PC-9 (cell line): ENCODE data around the gene MACC1.

Source experiments
- CTCF ChIP-seq: fragments of 200-600 bp; sonication (generic); conservative IDR thresholded peaks from 2 replicates; pipeline ENCODE4 v1.6.1; 2017; ENCODE audit warnings: mixed run types, antibody characterized with exemption, mild to moderate bottlenecking, moderate library complexity
- EZH2 ChIP-seq: fragments of 200-600 bp; sonication (generic); IDR thresholded peaks from 2 replicates; pipeline ENCODE4 v1.8.0; 2017; ENCODE audit warnings: antibody characterized with exemption, low read depth

DNA sequence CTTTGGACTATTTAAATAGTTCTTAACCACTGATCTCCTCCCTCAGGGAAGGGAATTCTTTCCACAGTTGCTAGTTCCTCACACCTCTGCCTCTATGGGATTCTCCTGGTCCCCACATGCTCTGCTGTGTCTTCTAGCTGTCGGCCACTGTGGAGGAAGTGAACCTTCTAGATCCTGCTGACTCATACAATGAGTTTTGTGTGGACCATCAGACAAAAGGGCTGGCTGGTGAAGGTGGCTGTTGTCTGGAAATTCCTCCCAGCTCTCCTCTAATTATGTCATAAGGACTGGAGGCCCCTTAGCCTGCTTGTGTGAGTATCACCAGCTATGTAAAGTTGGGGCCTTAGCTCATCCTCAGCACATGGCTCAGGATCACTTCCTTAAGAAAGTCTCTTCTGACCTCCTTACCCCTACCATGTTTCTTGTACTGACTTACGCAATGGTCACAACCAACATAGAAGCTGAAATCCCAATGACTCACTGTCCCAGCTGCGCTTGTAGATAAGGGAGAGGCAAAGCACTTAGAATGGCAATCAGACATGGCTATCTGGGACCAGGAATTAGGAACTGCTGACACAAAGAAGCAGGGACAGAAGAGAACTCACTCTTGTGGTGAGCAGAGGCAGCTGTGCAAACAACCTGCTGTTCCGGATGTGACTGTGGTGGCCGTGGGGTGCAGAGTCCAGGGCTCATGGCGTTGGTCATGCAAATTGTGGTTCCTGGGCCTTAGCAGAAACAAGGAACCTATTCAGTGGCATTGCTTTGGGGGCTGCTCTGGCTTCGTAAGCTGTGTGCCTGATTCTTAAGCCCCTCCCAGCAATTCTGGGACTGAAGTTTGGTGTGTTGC is 2.5 kb upstream of the MACC1 start:
- no peak for TF ChIP-seq CTCF
- TF ChIP-seq EZH2, result no peak
